Retinal pigment epithelial cell (primary cell): ENCODE data around the gene DHRSX.

ENCODE experiments used
- DNase-seq: peaks from one replicate; pipeline ENCODE4 v3.0.0-alpha.2; 2010; ENCODE audit warnings: low read depth
- H3K4me3 ChIP-seq: 2 replicates; pipeline ENCODE4 v1.5.1; 2011; ENCODE audit warnings: mild to moderate bottlenecking, low read length, control low read depth, moderate library complexity
- TF ChIP-seq, protein P1 (sequence below): conservative IDR thresholded peaks from 2 replicates; pipeline ENCODE4 v1.5.1; 2011; ENCODE audit warnings: low read depth, low read length, control low read depth, inconsistent platforms

The DHRSX gene

GRCh38 chrX:2445662-2446623 lies 54.8 kb downstream of the DHRSX start:
- TF ChIP-seq, protein P1, sequence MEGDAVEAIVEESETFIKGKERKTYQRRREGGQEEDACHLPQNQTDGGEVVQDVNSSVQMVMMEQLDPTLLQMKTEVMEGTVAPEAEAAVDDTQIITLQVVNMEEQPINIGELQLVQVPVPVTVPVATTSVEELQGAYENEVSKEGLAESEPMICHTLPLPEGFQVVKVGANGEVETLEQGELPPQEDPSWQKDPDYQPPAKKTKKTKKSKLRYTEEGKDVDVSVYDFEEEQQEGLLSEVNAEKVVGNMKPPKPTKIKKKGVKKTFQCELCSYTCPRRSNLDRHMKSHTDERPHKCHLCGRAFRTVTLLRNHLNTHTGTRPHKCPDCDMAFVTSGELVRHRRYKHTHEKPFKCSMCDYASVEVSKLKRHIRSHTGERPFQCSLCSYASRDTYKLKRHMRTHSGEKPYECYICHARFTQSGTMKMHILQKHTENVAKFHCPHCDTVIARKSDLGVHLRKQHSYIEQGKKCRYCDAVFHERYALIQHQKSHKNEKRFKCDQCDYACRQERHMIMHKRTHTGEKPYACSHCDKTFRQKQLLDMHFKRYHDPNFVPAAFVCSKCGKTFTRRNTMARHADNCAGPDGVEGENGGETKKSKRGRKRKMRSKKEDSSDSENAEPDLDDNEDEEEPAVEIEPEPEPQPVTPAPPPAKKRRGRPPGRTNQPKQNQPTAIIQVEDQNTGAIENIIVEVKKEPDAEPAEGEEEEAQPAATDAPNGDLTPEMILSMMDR: no peak
- DNase-seq: no peak
- no peak overlapping the region for H3K4me3 ChIP-seq

DNA sequence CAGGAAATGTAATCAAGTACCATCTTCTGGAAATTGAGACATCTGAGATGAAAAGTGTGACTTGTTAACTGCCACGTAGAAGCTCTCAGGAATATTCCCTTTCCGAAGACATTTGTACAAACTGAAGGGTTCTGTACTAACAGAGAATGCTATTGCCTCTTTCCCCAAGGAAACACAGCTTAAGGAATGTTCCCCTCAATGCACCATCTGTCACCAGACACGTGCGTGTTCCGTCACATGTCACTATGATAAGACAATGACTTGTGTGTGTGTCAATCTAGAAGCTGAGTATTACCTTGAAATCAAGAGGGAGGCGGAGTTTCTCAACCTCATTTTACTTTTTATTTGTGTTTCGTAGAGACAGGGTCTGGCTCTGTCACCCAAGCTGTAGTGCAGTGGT lies 58.1 kb downstream of the DHRSX start:
- TF ChIP-seq, protein P1: no peak
- H3K4me3 ChIP-seq: no peak overlapping the region
- DNase-seq: no peak

DNA sequence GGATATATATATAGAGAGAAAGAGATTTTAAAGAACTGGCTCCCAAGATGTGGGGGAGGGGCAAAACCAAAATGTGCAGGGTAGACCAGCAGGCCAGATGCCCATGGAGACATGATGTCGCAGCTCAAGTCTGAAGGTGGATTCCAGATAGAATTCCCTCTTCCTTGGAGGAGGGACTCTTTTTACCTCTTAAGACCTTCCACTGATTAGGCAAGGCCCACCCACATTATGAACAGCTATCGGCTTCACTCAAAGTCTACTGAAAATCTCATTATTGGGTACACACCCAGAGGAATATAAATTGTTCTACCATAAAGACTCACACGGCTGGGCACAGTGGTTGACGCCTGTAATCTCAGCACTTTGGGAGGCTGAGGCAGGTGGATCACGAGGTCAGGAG lies 59.3 kb downstream of the DHRSX start:
- TF ChIP-seq, protein P1: no peak
- no peak for DNase-seq
- H3K4me3 ChIP-seq: no peak overlapping the region

GRCh38 chrX:2439613-2440012 lies 61.2 kb downstream of the DHRSX start:
- no peak overlapping the region for H3K4me3 ChIP-seq
- TF ChIP-seq, protein P1: no peak

DNA sequence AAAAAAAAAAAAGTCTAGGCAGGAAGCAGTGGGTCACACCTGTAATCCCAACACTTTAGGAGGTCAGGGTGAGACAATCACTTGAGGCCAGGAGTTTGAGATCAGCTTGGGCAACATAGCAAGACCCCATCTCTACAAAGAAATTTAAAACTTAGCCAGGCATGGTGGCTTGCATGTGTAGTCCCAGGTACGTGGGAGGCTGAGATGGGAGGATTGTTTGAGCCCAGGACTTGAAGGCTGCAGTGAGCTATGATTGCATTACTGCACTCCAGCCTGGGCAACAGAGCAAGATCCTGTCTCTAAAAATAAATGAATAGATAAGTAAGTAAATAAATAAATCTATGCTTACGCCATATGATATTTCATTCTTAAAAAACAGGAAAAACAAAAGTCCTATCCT lies 65.3 kb downstream of the DHRSX start:
- DNase-seq: no peak
- H3K4me3 ChIP-seq: no peak overlapping the region
- TF ChIP-seq, protein P1: no peak

More at GRCh38 chrX:2439613-2440012, 61.2 kb downstream of the DHRSX start:
- DNase-seq: no peak

GRCh38 chrX:2434270-2435163 lies 66.3 kb downstream of the DHRSX start:
- no peak for DNase-seq
- TF ChIP-seq, protein P1: no peak
- H3K4me3 ChIP-seq: no peak overlapping the region
